GM19035 (cell line): ENCODE measurements around the gene MTF2.
"Not testable (repeated sequence)": the region's sequence is repeated elsewhere in the genome, so short reads cannot be mapped to it uniquely, and the experiment has no call there.

Experiments used
- ATAC-seq: cut with Tn5 transposase; IDR thresholded peaks from one replicate; pipeline ENCODE4 v1.9.1; 2021; ENCODE audit not compliant: unreplicated experiment

MTF2 gene

DNA sequence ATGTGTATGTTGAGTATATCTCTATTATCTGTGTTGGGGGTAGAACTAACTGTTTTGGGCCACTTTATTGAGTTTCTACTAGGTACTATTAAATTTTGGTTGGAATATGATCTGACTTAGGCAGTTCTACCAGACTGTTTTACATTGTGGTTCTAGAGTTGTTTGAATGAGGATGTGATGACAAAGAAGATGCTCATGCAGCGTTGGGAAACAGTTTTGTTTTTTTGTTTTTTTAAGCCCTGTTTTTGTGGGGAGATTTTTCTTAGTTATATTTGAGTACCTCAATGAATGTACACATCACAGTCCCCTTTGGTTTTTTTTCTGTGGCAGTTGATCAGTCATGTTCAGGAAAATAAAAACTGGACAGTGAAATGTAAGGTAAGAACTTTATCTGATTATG is 61.0 kb downstream of the MTF2 start:
- ATAC-seq = no peak

DNA sequence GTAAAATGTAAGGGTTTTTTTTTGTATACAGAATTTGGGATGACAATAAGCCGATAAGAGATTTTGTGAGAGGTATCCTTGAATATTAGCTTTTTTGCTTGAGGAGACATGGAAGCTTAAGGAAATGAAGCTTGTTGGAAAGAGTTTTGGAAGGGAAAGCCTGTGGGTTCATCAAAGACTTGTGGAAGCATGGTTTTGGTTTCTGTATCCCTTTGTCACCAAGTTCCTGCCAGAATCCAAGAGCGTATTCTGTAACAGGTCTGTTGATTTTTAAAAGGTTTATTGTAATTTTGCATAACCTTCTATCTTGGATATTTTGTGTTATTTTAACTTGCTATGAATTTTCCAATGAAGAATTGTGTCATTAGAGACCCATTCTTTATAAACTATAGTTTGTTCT is 63.1 kb downstream of the MTF2 start:
- no peak for ATAC-seq

- ATAC-seq = no peak
Measured at GRCh38 chr1:93143136-93143535, 64.1 kb downstream of the MTF2 start.

GRCh38 chr1:93143769-93144168 is 64.7 kb downstream of the MTF2 start:
- ATAC-seq = no peak

GRCh38 chr1:93148001-93148400 is 68.9 kb downstream of the MTF2 start:
- ATAC-seq = no peak

- no peak for ATAC-seq
Measured at GRCh38 chr1:93150729-93151128, 71.6 kb downstream of the MTF2 start.

- ATAC-seq = no peak
Measured at GRCh38 chr1:93151474-93151873, 72.4 kb downstream of the MTF2 start.

DNA sequence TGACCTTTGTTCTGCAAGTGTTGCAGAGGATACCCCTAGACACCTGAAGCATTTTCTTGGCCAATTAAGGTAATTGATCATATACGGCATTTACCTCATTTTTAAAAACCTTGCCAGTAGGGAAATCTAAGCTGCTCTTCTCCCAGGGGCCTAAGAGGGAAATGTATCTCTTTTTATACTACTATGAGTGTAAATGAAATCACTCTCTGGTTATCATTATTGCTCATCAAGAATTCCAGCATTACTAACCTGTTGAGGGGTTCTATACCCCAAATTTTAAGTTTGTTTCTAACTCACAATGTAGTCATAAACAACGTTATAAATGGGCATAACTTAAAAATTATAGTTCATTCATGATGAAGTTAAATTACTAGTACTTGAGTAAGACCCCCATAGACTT is 73.8 kb downstream of the MTF2 start:
- ATAC-seq = no peak

DNA sequence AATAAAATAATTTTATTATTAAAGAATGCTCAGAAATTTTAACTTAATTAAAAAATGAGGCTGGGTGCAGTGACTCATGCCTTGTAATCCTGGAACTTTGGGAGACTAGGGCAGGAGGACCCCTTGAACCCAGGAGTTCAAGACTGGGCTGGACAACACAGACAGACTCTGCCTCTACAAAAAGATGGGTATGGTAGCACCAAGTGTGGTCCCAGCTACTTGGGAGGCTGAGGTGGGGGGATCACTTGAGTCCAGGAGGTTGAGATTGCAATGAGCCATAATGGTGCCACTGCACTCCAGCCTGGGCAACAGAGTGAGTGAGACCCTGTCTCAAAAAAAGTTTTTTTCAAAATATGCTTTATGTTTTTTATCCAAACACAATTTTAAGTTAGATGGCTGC is 75.8 kb downstream of the MTF2 start:
- ATAC-seq = no peak

DNA sequence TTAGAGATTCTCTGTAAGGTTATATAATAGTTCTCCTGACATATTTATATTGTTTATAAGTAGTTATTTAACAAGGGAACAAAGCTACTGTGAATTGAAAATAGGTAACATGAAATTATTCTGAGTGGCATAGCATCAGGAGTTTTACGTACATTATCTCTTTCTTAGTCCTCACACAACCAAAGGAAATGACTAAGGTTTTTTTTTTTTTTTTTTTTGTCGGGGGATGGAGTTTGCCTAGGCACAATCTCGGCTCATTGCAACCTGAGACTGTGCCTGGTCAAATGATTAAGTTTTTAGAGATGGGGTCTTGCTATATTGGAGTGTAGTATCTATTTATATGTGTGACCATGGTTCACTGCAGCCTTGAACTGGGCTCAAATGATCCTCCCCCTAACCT is 76.3 kb downstream of the MTF2 start:
- ATAC-seq = no peak

DNA sequence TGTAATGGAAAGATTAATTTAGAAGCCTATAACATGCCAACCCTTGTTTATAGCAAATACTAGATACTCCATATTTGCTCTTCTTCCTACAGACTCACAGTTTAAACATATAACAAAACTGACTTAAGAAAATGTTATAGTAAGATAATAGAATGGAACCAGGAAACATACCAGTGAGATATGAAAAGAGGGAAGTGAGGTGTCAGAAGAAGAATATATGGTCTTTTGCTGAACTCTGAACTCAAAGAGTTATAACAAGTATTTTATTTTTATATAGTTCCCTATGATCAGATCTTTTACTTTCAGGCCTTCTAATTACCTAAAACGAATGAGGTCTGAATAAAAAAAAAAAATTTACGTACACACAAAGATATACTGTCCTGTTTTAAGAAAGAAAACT is 80.3 kb downstream of the MTF2 start:
- ATAC-seq = no peak

GRCh38 chr1:93163314-93163713 is 84.2 kb downstream of the MTF2 start:
- not testable (repeated sequence) for ATAC-seq

GRCh38 chr1:93164816-93165215 is 85.7 kb downstream of the MTF2 start:
- ATAC-seq = no peak

DNA sequence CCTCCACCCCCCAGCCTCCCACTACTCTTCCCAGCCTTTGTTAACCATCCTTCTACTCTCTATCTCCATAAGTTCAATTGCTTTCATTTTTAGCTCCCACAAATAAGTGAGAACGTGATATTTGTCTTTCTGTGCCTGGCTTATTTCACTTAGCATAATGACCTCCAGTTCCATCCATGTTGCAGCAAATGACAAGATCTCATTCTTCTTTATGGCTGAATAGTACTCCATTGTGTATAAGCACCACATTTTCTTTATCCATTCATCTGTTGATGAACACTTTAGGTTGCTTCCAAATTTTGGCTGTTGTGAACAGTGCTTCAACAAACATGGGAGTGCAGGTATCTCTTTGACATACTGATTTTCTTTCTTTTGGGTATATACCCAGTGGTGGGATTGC is 86.8 kb downstream of the MTF2 start:
- not testable (repeated sequence) for ATAC-seq

DNA sequence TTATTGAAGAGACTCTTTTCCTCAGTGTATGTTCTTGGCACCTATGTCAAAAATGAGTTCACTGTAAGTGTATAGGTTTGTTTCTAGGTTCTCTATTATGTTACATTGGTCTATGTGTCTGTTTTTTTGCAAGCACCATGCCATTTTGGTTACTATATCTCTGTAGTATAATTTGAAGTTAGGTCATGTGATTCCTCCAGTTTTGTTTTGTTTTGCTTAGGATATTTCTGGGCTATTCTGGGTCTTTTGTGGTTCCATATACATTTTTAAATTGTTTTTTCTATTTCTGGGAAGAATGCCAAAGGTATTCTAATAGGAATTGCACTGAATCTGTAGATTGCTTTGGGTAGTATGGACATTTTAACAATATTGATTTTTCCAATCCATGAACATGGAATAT is 87.9 kb downstream of the MTF2 start:
- no peak for ATAC-seq

DNA sequence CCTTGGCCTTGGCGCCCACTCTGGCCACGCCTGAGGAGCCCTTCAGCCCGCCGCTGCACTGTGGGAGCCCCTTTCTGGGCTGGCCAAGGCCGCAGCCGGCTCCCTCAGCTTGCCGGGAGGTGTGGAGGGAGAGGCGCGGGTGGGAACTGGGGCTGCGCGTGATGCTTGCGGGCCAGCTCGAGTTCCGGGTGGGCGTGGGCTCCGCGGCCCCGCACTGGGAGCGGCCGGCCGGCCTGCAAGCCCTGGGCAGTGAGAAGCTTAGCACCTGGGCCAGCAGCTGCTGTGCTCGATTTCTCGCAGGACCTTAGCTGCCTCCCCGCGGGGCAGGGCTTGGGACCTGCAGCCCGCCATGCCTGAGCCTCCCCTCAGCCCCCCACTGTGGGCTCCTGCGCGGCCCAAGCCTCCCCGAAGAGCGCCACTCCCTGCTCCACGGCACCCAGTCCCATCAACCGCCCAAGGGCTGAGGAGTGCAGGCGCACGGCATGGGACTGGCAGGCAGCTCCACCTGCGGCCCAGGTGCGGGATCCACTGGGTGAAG is 91.1 kb downstream of the MTF2 start:
- ATAC-seq = not testable (repeated sequence)

GRCh38 chr1:93171549-93172034 is 92.5 kb downstream of the MTF2 start:
- no peak for ATAC-seq

DNA sequence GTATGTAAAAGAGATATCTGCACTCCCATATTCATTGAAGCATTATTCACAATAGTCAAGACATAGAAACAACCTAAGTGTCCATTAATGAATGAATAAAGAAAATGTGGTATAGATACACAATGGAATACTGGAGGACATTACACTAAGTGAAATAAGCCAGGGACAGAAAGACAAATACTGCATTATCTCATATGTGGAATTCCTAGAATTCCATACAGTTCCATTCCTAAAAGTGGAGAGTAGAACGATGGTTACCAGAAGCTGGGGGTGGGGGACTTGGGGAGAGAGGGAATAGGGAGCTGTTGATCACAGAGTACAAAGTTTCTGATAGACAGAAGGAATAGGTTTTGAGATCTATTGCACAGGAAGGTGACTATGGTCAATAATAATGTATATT is 93.7 kb downstream of the MTF2 start:
- ATAC-seq = no peak

DNA sequence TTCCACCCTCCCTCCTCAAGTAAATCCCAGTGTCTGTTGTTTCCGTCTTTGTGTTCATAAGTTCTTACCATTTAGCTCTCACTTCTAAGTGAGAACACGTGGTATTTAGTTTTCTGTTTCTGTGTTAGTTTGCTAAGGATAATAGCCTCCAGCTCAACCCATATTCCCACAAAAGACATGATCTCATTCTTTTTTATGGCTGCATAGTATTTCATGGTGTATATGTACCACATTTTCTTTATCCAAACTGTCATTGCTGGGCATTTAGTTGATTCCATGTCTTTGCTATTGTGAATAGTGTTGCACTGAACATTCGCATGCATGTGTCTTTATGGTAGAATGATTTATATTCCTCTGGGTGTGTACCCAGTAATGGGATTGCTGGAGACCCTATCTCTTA is 95.6 kb downstream of the MTF2 start:
- not testable (repeated sequence) for ATAC-seq

GRCh38 chr1:93177991-93178390 is 98.9 kb downstream of the MTF2 start:
- ATAC-seq = no peak

DNA sequence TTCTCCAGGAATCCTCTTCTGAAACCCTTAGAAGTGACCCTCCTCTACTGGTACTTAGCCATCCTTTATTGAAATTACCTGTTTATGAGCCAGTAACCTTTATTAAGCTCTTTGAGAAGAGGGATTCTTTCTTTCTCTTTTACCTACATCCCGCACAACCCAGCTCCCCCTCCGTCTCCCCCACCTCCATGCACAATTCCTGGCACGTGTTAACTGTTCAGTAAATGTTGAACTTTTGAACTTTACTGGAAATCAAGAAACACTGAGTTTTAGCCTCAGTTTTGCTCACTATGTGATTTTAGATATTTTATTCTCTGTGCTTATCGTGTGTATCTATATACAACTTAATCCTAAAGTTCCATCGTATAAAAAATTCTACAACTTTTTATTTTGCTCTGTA is 99.3 kb downstream of the MTF2 start:
- no peak for ATAC-seq

- ATAC-seq = peak; percentile 83
Measured at GRCh38 chr1:93179886-93180722, 101.0 kb downstream of the MTF2 start, which contains the start of gene TMED5. TSS of gene TMED5 (minus strand) at chr1:93180413. CDS start at chr1:93180242, 171 bp downstream.
